GDM1 (cell line): ENCODE measurements around the gene CRYBG2.
"Not testable (repeated sequence)": the region's sequence is repeated elsewhere in the genome, so short reads cannot be mapped to it uniquely, and the experiment has no call there.

ENCODE experiments used
- DNase-seq: peaks from one replicate; lab custom pipeline; 2025; lab: John Stamatoyannopoulos, UW

Gene CRYBG2

GRCh38 chr1:26353976-26354820, at the start of gene CRYBG2:
TSS of gene CRYBG2 (minus strand) at chr1:26354130. CDS start at chr1:26346657, 7,473 bp downstream.
- no peak for DNase-seq

- DNase-seq: no peak
Observed at GRCh38 chr1:26403656-26404055, 49.7 kb upstream of the CRYBG2 start.

- no peak for DNase-seq
Observed at GRCh38 chr1:26401891-26402290, 48.0 kb upstream of the CRYBG2 start.

- DNase-seq: no peak
Observed at GRCh38 chr1:26399034-26399433, 45.1 kb upstream of the CRYBG2 start.

- DNase-seq: no peak
Observed at GRCh38 chr1:26395754-26396153, 41.8 kb upstream of the CRYBG2 start.

- DNase-seq: peak; percentile 21
Observed at GRCh38 chr1:26391450-26391849, 37.5 kb upstream of the CRYBG2 start.

- DNase-seq: no peak
Observed at GRCh38 chr1:26389604-26390247, 35.8 kb upstream of the CRYBG2 start.

- no peak for DNase-seq
Observed at GRCh38 chr1:26388791-26389445, 35.0 kb upstream of the CRYBG2 start.

- no peak for DNase-seq
Observed at GRCh38 chr1:26387447-26387846, 33.5 kb upstream of the CRYBG2 start.

GRCh38 chr1:26385063-26385462, 31.1 kb upstream of the CRYBG2 start:
- DNase-seq: not testable (repeated sequence)

- no peak for DNase-seq
Observed at GRCh38 chr1:26384076-26384475, 30.1 kb upstream of the CRYBG2 start.

GRCh38 chr1:26378879-26379251, 24.9 kb upstream of the CRYBG2 start:
- no peak for DNase-seq

- peak; percentile 83 for DNase-seq
Observed at GRCh38 chr1:26378088-26378878, 24.4 kb upstream of the CRYBG2 start.

GRCh38 chr1:26376050-26376449, 22.1 kb upstream of the CRYBG2 start:
- no peak for DNase-seq

- peak; percentile 51 for DNase-seq
Observed at GRCh38 chr1:26375081-26375480, 21.2 kb upstream of the CRYBG2 start.

GRCh38 chr1:26374361-26374760, 20.4 kb upstream of the CRYBG2 start:
- not testable (repeated sequence) for DNase-seq

- no peak for DNase-seq
Observed at GRCh38 chr1:26373789-26374188, 19.9 kb upstream of the CRYBG2 start.

- no peak for DNase-seq
Observed at GRCh38 chr1:26373281-26373680, 19.4 kb upstream of the CRYBG2 start.

- not testable (repeated sequence) for DNase-seq
Observed at GRCh38 chr1:26372611-26373010, 18.7 kb upstream of the CRYBG2 start, which contains the start of gene ZNF683. TSS of gene ZNF683 (minus strand) at chr1:26372750. CDS start at chr1:26368571, 4,179 bp downstream.

GRCh38 chr1:26372039-26372438, 18.1 kb upstream of the CRYBG2 start:
- no peak for DNase-seq

GRCh38 chr1:26370591-26371382, 16.9 kb upstream of the CRYBG2 start:
- no peak for DNase-seq
